ENCODE results near the gene CAVIN2.

- TF ChIP-seq CTCF (conservative IDR thresholded peaks at IDR 0.05 in 1 of 2, IDR thresholded peaks at IDR 0.05 in 1 of 2; ENCODE audit: extremely low read depth in 1 of 2, insufficient read depth in 1 of 2, low read depth in 1 of 2, low read length in 2 of 2) (no peak), EZH2 (IDR thresholded peaks at IDR 0.05; ENCODE audit: borderline replicate concordance, low read length) (no peak)
These were observed 2.2 kb upstream of the CAVIN2 start for GRCh38 chr2:191848771-191849767.

All from mammary epithelial cell (primary cell).